GM18508 (cell line): ENCODE measurements around the gene KIF21B.
"Not testable (repeated sequence)": the region's sequence is repeated elsewhere in the genome, so short reads cannot be mapped to it uniquely, and the experiment has no call there.

Experiments used
- ATAC-seq: cut with Tn5 transposase; IDR thresholded peaks from one replicate; pipeline ENCODE4 v1.9.1; 2021; ENCODE audit warnings: moderate number of reproducible peaks; ENCODE audit not compliant: insufficient read depth, unreplicated experiment

Gene KIF21B

GRCh38 chr1:200960236-200960947 lies 63.1 kb downstream of the KIF21B start:
- ATAC-seq: no peak

- ATAC-seq: no peak
Observed at GRCh38 chr1:200959411-200959921, 64.0 kb downstream of the KIF21B start.

DNA sequence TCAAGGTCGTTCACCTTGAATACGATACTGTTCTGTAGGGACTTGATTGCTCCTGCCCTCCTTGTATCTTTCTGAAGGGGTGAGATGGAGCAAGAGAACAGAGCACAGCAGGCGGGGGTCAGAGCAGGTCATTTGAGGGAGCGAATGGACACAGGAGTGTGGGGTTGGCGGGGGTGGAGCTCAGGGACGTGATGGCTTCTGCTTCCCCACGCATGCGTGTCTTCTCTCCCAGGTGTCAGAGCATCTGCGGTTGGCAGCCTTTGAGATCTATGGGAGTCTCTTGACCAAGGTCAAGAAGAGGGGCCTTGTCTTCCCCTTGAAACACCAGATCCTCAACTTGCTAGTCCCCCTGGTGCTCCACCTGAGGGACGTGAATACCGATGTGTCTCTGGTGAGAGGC lies 64.9 kb downstream of the KIF21B start:
- ATAC-seq: no peak

GRCh38 chr1:200954434-200954833 lies 69.1 kb downstream of the KIF21B start:
- no peak for ATAC-seq

GRCh38 chr1:200951016-200951415 lies 72.5 kb downstream of the KIF21B start:
- ATAC-seq: no peak

- no peak for ATAC-seq
Observed at GRCh38 chr1:200949626-200950025, 73.9 kb downstream of the KIF21B start.

GRCh38 chr1:200947059-200947566 lies 76.4 kb downstream of the KIF21B start:
- ATAC-seq: no peak

GRCh38 chr1:200945111-200945510 lies 78.4 kb downstream of the KIF21B start:
- no peak for ATAC-seq

- ATAC-seq: no peak
Observed at GRCh38 chr1:200938955-200939354, 84.6 kb downstream of the KIF21B start.

GRCh38 chr1:200935286-200935962 lies 88.1 kb downstream of the KIF21B start:
- ATAC-seq: not testable (repeated sequence)

DNA sequence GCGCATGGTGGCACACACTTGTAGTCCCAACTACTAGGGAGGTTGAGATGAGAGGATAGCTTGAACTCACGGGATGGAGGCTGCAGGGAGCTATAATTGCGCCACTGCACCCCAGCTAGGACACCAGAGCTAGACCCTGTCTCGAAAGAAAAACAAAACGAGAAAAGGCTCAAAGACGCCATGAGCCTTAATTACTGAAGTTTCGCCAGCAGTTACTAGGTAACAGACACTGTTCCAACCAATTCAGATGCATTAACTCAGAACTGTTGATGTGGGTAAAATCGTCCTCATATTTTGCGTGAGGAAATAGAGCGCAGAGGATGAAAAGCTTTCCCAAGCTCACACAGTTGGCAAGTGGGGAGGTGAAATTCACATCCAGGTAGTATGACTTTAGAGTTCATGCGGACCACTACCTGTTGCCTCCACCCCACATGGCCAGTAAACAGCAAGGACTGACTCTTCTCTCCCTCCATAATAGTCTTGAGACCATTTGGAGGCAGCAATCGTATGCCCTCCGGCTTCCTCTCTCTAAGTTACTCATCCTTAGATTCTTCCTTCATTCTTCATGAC lies 88.8 kb downstream of the KIF21B start:
- ATAC-seq: no peak

GRCh38 chr1:200931776-200932175 lies 91.7 kb downstream of the KIF21B start:
- no peak for ATAC-seq

- ATAC-seq: not testable (repeated sequence)
Observed at GRCh38 chr1:200930285-200930684, 93.2 kb downstream of the KIF21B start.

- ATAC-seq: no peak
Observed at GRCh38 chr1:200929530-200930278, 93.8 kb downstream of the KIF21B start.

DNA sequence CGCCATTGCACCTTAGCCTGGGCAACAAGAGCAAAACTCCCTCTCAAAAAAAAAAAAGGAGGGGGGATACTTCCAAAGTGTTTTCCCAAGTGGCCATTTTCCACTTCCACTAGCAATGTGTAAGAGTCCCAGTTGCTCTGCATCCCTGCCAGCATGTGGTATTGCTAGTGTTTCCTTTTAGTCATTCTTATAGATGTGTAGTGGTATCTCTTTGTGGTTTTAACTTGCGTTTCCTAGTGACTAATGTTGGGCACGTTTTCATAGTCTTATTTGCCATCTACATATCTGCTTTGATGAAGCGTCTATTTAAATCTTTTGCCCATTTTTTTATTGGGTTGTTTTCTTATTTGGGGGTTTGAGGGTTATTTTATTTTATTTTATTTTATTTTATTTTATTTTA lies 97.7 kb downstream of the KIF21B start:
- no peak for ATAC-seq

- ATAC-seq: no peak
Observed at GRCh38 chr1:200923601-200924000, 99.9 kb downstream of the KIF21B start.

DNA sequence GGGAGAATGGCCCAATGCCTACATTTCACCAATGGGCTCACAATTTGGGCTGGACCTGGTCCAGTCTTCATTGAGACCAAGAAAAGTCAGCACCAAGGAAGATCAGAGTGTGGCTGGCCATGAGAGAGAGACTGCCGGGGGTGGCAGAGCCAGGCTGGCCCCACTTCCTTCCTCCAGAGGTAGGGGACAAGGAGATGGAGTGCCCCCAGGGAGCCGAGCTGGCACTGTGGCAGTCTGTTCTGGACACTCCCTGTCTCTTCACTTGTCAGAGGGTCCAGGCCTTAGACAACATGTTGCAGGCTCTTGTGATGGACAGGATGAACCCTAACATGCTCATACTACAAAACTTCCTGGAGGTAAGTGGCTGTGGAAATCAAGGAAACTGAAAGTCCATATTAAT lies 101.1 kb downstream of the KIF21B start:
- ATAC-seq: no peak

DNA sequence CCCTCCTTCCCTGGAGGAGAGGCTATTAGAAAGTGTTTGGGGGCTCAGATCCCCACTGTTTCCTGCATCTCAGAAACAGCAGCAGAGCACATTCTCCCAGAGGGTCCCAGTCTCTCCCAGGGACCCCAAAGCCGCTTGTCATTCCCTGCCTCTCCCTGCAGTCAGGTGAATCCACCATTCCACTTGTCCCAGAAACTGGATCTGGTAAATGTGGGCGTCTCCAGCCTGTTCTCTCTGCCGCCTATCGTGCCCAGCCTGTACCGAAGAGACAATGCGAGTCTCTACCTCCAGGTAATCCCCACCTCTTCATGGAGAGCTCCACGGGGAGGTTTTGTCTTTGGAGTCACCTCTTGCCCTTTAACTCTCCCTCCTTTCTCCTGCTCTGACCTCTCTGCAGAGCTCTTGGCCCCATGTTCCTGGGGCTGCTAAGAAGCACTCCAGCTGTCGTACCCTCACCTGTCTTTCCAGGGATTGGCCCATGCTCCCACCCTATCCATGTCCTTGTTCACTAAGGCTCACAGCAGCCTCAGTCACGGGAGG lies 101.9 kb downstream of the KIF21B start:
- ATAC-seq: no peak
